Endothelial cell of umbilical vein (primary cell): ENCODE results near the gene CENATAC. TPM values are rescaled to one million over a fixed set of nuclear protein-coding genes. Genes with fewer than 3 reads are reported as not detected.

Experiments used
- BruUV-seq: library from RNA; stranded (reverse); fragments of 400-500 nt; replicated peaks from 2 replicates; lab custom pipeline; 2021; lab: Mats Ljungman, UMichigan
- CTCF ChIA-PET: fragments of 300-600, 350-600 bp; sonication (Branson Sonifier 250); formaldehyde crosslinking; loops from one replicate; lab custom pipeline; 2021; ENCODE audit warnings: antibody characterized with exemption, inconsistent platforms; lab: Charles Lee
- POLR2A ChIA-PET: fragments of 300-600, 350-600 bp; sonication (Branson Sonifier 250); formaldehyde crosslinking; loops from one replicate; lab custom pipeline; 2021; ENCODE audit warnings: antibody characterized with exemption, inconsistent platforms; lab: Charles Lee
- DNase-seq: peaks from one replicate; pipeline ENCODE4 v3.0.0-alpha.2; 2011; ENCODE audit warnings: low read depth, low spot score
- FAIRE-seq: peaks from 2 replicates; lab custom pipeline; 2011; peaks lifted over from hg19 to GRCh38; lab: Jason Lieb, UNC
- H2AFZ ChIP-seq: 2 replicates; pipeline ENCODE4 v1.6.0; 2012; ENCODE audit warnings: low read depth, low read length, control low read depth, inconsistent platforms
- H3K27ac ChIP-seq: 2 replicates; pipeline ENCODE4 v1.5.1; 2011; ENCODE audit warnings: low read depth, mild to moderate bottlenecking, control low read depth, low read length, moderate library complexity; ENCODE audit not compliant: insufficient read depth
- H3K27me3 ChIP-seq, 2 experiments: 2 replicates each; pipeline versions ENCODE4 v1.6.0 to v1.6.1; 2011; ENCODE audit warnings: low read length in 2 of 2, mixed read lengths in 1 of 2; ENCODE audit not compliant: control insufficient read depth in 2 of 2, insufficient read depth in 2 of 2
- H3K36me3 ChIP-seq, 2 experiments: 2 replicates in 1 of 2; 3 replicates in 1 of 2; pipeline ENCODE4 v1.5.1; 2011; ENCODE audit warnings: low read length in 2 of 2, mild to moderate bottlenecking in 1 of 2, moderate library complexity in 1 of 2; ENCODE audit not compliant: control insufficient read depth in 2 of 2, insufficient read depth in 2 of 2; ENCODE audit errors: extremely low read depth in 1 of 2
- H3K4me1 ChIP-seq: 3 replicates; pipeline ENCODE4 v1.5.1; 2011; ENCODE audit warnings: mild to moderate bottlenecking, low read length; ENCODE audit not compliant: control insufficient read depth, insufficient read depth; ENCODE audit errors: extremely low read depth
- H3K4me2 ChIP-seq: 2 replicates; pipeline ENCODE4 v1.6.1; 2011; ENCODE audit warnings: low read length, control low read depth, mixed read lengths; ENCODE audit not compliant: insufficient read depth
- H3K4me3 ChIP-seq, 3 experiments: fragments of 200-600 bp in 1 of 3; sonication (generic), shearing (Covaris generic) in 1 of 3; replicated peaks in 1 of 3; 2 replicates each; pipeline ENCODE4 v1.5.1; 2011 to 2016; ENCODE audit warnings: control low read depth in 3 of 3, low read length in 3 of 3, mild to moderate bottlenecking in 2 of 3, inconsistent platforms in 1 of 3, low read depth in 1 of 3, moderate library complexity in 1 of 3; ENCODE audit not compliant: insufficient read depth in 1 of 3
- H3K79me2 ChIP-seq: 2 replicates; pipeline ENCODE4 v1.6.0; 2012; ENCODE audit warnings: low read length, inconsistent platforms; ENCODE audit not compliant: control insufficient read depth, insufficient read depth
- H3K9ac ChIP-seq: replicated peaks from 2 replicates; pipeline ENCODE3; 2011; ENCODE audit warnings: low read length, control low read depth; ENCODE audit not compliant: insufficient read depth; ENCODE audit errors: extremely low read depth
- H3K9me1 ChIP-seq: replicated peaks from 3 replicates; pipeline ENCODE4 v1.6.0; 2011; ENCODE audit warnings: mild to moderate bottlenecking, low read length; ENCODE audit not compliant: control insufficient read depth, insufficient read depth; ENCODE audit errors: extremely low read depth
- H3K9me3 ChIP-seq: replicated peaks from 2 replicates; pipeline ENCODE4 v1.5.1; 2012; ENCODE audit warnings: low read length, inconsistent platforms; ENCODE audit not compliant: control insufficient read depth, insufficient read depth
- H4K20me1 ChIP-seq: replicated peaks from 2 replicates; pipeline ENCODE3; 2011; ENCODE audit warnings: mild to moderate bottlenecking, low read length; ENCODE audit not compliant: control insufficient read depth, insufficient read depth; ENCODE audit errors: extremely low read depth
- CTCF ChIP-seq, 2 donors: IDR thresholded peaks; 1 replicate in 1 of 2; 2 replicates in 1 of 2; pipeline ENCODE4 v1.5.1; 2011; ENCODE audit warnings: low read length in 2 of 2, mild to moderate bottlenecking in 2 of 2, moderate library complexity in 2 of 2, control low read depth in 1 of 2, inconsistent platforms in 1 of 2, low read depth in 1 of 2; ENCODE audit not compliant: insufficient read depth in 1 of 2; ENCODE audit errors: extremely low read depth in 1 of 2
- EZH2 ChIP-seq: IDR thresholded peaks from 2 replicates; pipeline ENCODE4 v1.6.1; 2012; ENCODE audit warnings: borderline replicate concordance, low read depth, mild to moderate bottlenecking, moderate library complexity, low read length, inconsistent platforms; ENCODE audit not compliant: severe bottlenecking
- FOS ChIP-seq: IDR thresholded peaks from 2 replicates; pipeline ENCODE4 v1.6.1; 2011; ENCODE audit warnings: mild to moderate bottlenecking, low read length, moderate library complexity, borderline replicate concordance; ENCODE audit not compliant: insufficient read depth
- GATA2 ChIP-seq: IDR thresholded peaks from 2 replicates; pipeline ENCODE4 v1.7.0; 2011; ENCODE audit warnings: low read depth, mild to moderate bottlenecking, moderate library complexity, mixed read lengths, low read length; ENCODE audit not compliant: insufficient read length, insufficient read depth
- POLR2A ChIP-seq: IDR thresholded peaks from 2 replicates; pipeline ENCODE4 v1.6.1; 2012; ENCODE audit warnings: low read depth, mild to moderate bottlenecking, control low read depth, low read length
- POLR2AphosphoS5 ChIP-seq: IDR thresholded peaks from 2 replicates; pipeline ENCODE4 v1.6.1; 2012; ENCODE audit warnings: low read depth, mild to moderate bottlenecking, control low read depth, low read length, moderate library complexity; ENCODE audit not compliant: insufficient read depth
- dilution Hi-C: fragments of 300-500 bp; cut with MboI; formaldehyde crosslinking; loops from one replicate; pipeline ENCODE4 v1.15.0; 2019; ENCODE audit warnings: low sequenced_read_pairs; ENCODE audit not compliant: extremely low pct_ligation_motif_present
- intact Hi-C: fragments of 100-400 bp; cut with micrococcal nuclease; formaldehyde crosslinking; loops from one replicate; pipeline ENCODE4 v1.10.0; 2022
- polyA plus RNA-seq, 4 experiments: library from polyadenylated mRNA; depleted of rRNA in 3 of 4; stranded (reverse) in 3 of 4; unstranded in 1 of 4; fragments of >200 nt; gene quantifications; 2 replicates each; pipeline versions ENCODE4 v1.2.1 to v1.2.3, GENCODE V29; 2011 to 2012; ENCODE audit warnings: missing spikeins in 1 of 4
- total RNA-seq: library from RNA; stranded (reverse); gene quantifications from 2 replicates; pipeline ENCODE4 v1.2.3, GENCODE V29; 2021
- TF ChIP-seq, protein P1 (sequence below): IDR thresholded peaks from 2 replicates; pipeline ENCODE4 v1.6.1; 2011; ENCODE audit not compliant: insufficient read depth, insufficient read length

CENATAC gene
- total and polyA plus RNA-seq, 2 donors (not counting 3 experiments of a cell fraction or from before 2014, with no cell fraction given), result 14.2 to 41.8 TPM

DNA sequence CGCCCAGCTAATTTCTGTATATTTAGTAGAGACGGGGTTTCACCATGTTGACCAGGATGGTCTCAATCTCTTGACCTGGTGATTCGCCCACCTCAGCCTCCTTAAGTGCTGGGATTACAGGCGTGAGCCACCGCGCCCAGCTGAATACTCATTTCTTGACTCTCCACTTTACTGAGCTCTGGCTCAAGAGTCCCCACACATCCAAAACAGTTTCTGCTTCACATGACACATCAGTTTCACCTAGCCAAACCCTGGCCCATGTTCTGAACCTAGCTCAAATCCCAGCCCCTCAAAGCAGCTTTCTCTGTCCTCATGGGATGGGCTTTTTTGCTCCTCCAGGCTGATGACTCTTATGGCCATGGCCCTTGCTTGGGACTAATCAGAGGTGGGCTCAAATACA, 49.3 kb downstream of the CENATAC start:
- H3K79me2 ChIP-seq, result no peaks in the 10 kb centered on the region
- no peak overlapping the region for H3K27ac ChIP-seq
- no peaks in the 10 kb centered on the region for H4K20me1 ChIP-seq
- intact Hi-C loops, result no loop called here
- CTCF ChIA-PET, result interaction anchor here (0.6 to 1.2 kb wide), 3 partner anchors 8 to 11 kb away, joined by 3 read pairs; partner anchors contain the start of gene HYOU1
- peaks cover 18 to 59% of the 10 kb centered on the region in 2 experiments for H3K36me3 ChIP-seq
- no peak overlapping the region for H3K4me3 ChIP-seq
- TF ChIP-seq POLR2AphosphoS5, result no peak
- no peak for TF ChIP-seq GATA2
- no peak for TF ChIP-seq EZH2
- TF ChIP-seq FOS, result no peak
- TF ChIP-seq, protein P1, sequence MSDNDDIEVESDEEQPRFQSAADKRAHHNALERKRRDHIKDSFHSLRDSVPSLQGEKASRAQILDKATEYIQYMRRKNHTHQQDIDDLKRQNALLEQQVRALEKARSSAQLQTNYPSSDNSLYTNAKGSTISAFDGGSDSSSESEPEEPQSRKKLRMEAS, result no peak
- no peak for TF ChIP-seq CTCF (IDR thresholded peaks at IDR 0.05; ENCODE audit: extremely low read depth in 1 of 2, insufficient read depth in 1 of 2, low read depth in 1 of 2, low read length in 2 of 2)
- TF ChIP-seq POLR2A, result no peak
- no peak for FAIRE-seq
- no peaks in the 10 kb centered on the region for H3K9me1 ChIP-seq
- H2AFZ ChIP-seq, result no peak overlapping the region
- H3K4me2 ChIP-seq, result no peak overlapping the region
- H3K9ac ChIP-seq, result no peak overlapping the region
- no peaks in the 10 kb centered on the region for H3K4me1 ChIP-seq
- dilution Hi-C loops, result no loop called here
- DNase-seq, result no peak
- no peaks in the 10 kb centered on the region for H3K27me3 ChIP-seq
- POLR2A ChIA-PET, result interaction anchor here (0.5 kb wide), 1 partner anchor 294 kb away, joined by 5 read pairs; the partner anchor contains the start of gene C1QTNF5
- no peaks in the 10 kb centered on the region for H3K9me3 ChIP-seq
- no TSS peak for BruUV-seq
